Measurements from ENCODE around the gene VPS36. TPM values are rescaled to one million over a fixed set of nuclear protein-coding genes. Genes with fewer than 3 reads are reported as not detected.

Gene VPS36
- total and polyA plus RNA-seq, 11 donors, result 15.0 to 38.5 (median 30.9) TPM

DNA sequence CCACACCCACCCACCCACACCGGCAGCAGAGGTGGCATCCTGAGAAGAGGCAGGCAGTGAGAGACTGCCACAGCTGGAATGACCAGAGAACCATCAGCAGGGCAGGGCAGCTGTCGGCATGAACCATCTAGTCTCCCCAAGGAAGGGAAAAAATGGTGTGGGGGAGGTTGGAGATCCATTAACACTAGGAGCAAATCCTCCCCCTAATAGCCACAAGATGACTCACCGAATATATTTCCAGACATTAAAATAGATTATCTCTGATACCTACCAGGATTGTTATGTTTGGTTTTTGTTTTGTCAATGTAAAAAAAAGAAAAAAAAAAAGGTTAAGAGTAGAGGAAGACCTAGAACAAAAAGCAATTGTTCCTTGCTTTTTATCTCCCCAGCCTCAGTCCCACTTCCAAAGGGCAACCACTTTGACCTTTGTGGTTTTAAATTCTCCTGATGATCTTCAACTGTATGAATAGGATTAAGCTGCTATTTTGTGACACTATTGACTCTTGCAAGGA, 78.6 kb downstream of the VPS36 start:
- peaks cover 0 to 19% (median 0%) of the 10 kb centered on the region in 12 donors for H3K4me1 ChIP-seq
- no peak overlapping the region for H3K27ac ChIP-seq
- H3K4me3 ChIP-seq, result no peak overlapping the region
- no peaks in the 10 kb centered on the region for H3K9me3 ChIP-seq
- peak in 3 of 4 donors; percentile 38 to 86 (median 41) for ATAC-seq
- 33 to 54% (median 42%) methylated on average over 3 of the region's 3 CpGs for WGBS, 4 donors
- TF ChIP-seq POLR2A (IDR thresholded peaks at IDR 0.05), result no peak
- TF ChIP-seq, protein P1, sequence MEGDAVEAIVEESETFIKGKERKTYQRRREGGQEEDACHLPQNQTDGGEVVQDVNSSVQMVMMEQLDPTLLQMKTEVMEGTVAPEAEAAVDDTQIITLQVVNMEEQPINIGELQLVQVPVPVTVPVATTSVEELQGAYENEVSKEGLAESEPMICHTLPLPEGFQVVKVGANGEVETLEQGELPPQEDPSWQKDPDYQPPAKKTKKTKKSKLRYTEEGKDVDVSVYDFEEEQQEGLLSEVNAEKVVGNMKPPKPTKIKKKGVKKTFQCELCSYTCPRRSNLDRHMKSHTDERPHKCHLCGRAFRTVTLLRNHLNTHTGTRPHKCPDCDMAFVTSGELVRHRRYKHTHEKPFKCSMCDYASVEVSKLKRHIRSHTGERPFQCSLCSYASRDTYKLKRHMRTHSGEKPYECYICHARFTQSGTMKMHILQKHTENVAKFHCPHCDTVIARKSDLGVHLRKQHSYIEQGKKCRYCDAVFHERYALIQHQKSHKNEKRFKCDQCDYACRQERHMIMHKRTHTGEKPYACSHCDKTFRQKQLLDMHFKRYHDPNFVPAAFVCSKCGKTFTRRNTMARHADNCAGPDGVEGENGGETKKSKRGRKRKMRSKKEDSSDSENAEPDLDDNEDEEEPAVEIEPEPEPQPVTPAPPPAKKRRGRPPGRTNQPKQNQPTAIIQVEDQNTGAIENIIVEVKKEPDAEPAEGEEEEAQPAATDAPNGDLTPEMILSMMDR (IDR thresholded peaks at IDR 0.05), result no peak
- no peak for DNase-seq
- H3K36me3 ChIP-seq, result peaks cover 0 to 9% (median 0%) of the 10 kb centered on the region in 9 donors
- no peaks in the 10 kb centered on the region for H3K27me3 ChIP-seq
- intact Hi-C loops (cut with DNase I), result no loop called here

DNA sequence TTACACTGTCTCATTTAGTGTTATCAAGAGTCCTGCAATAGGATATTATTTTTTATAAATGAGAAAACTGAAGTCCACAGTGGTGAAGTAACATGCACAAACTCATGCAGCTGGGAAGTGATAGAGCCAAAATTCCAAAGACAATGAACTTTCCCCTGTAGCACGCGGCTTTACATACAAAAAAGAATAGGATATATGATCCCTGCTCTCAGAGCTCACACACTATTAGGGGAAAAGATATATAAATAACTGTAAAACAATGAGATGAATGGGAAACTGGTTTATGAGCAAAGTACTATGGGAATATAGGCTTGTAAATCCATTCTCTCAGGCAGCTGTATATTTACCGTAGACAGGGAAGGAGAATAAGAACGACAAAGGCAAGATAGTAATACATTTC, 84.1 kb downstream of the VPS36 start:
- DNase-seq (no peak), ATAC-seq (no peak)
- no peak overlapping the region for H3K4me3 ChIP-seq
- no peaks in the 10 kb centered on the region for H3K27me3 ChIP-seq
- H3K27ac ChIP-seq, result no peak overlapping the region
- WGBS, 4 donors, result 77 to 92% (median 81%) methylated on average over 4 of the region's 4 CpGs
- H3K4me1 ChIP-seq, result peaks cover 0 to 8% (median 0%) of the 10 kb centered on the region in 12 donors
- intact Hi-C loops (cut with DNase I), result no loop called here
- TF ChIP-seq POLR2A (IDR thresholded peaks at IDR 0.05), result no peak
- TF ChIP-seq, protein P1 (IDR thresholded peaks at IDR 0.05), result no peak
- H3K36me3 ChIP-seq, result no peaks in the 10 kb centered on the region
- no peaks in the 10 kb centered on the region for H3K9me3 ChIP-seq

Other genes with a start within 250 kb of the VPS36 start
- gene THSD1, start 44.5 kb downstream of the VPS36 start, total RNA-seq, result 10 to 100 TPM in 2 of 9 donors, 1 to 10 TPM in 7; 5.4 to 10.1 (median 6.4) TPM
- 1 to 10 TPM; 2.7 to 6.5 TPM for gene THSD1, start 44.5 kb downstream of the VPS36 start, polyA plus RNA-seq
- gene CKAP2, start 4.8 kb upstream of the VPS36 start, total RNA-seq, result 10 to 100 TPM in 4 of 9 donors, 1 to 10 TPM in 5; 5.0 to 16.1 (median 9.3) TPM
- 1 to 10 TPM; 1.4 to 3.9 TPM for gene CKAP2, start 4.8 kb upstream of the VPS36 start, polyA plus RNA-seq
- 1 to 10 TPM in 8 of 9 donors, under 1 TPM in 1; 0.81 to 4.7 (median 3.0) TPM for gene HNRNPA1L2, start 191.8 kb upstream of the VPS36 start, total RNA-seq
- gene HNRNPA1L2, start 191.8 kb upstream of the VPS36 start, polyA plus RNA-seq, result 1 to 10 TPM; 3.6 to 4.7 TPM
- 10 to 100 TPM; 32.7 to 59.2 (median 47.4) TPM for gene SUGT1, start 202.2 kb upstream of the VPS36 start, total RNA-seq
- 10 to 100 TPM; 42.6 to 70.8 TPM for gene SUGT1, start 202.2 kb upstream of the VPS36 start, polyA plus RNA-seq